ENCODE data around the gene TMEM59L.
"Not testable (repeated sequence)": the region's sequence is repeated elsewhere in the genome, so short reads cannot be mapped to it uniquely, and the experiment has no call there.

TMEM59L gene

GRCh38 chr19:18594096-18594823 is 18.4 kb upstream of the TMEM59L start:
- no peak for DNase-seq (ENCODE audit: low spot score)

DNA sequence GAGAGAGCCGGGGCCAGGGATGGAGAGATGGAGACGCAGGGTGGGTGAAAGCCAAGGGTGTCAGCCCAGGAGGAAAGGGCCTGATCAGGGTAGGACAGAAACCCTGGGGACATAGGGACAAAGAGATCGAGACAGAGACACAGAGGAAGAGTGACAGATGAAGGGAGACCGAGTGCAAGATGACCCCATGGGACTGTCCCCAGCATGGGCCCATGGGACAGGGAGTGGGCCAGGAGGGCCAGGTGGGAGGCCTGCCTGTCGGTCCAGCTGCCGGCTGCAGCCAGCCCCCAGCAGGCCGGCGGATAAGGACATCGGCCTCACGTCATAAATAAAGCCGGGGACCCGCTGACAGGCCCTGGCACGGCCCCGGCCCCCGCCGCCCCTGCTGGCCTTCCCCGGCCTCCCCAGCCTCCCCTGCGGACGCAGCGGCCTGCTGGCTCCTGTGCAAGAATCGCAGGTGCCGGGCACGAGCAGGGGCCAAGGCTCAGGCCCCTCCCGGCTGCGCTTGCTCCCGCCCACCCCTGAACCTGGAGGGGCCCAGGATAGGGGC is 17.8 kb upstream of the TMEM59L start:
- no peak for DNase-seq (ENCODE audit: low spot score)

DNA sequence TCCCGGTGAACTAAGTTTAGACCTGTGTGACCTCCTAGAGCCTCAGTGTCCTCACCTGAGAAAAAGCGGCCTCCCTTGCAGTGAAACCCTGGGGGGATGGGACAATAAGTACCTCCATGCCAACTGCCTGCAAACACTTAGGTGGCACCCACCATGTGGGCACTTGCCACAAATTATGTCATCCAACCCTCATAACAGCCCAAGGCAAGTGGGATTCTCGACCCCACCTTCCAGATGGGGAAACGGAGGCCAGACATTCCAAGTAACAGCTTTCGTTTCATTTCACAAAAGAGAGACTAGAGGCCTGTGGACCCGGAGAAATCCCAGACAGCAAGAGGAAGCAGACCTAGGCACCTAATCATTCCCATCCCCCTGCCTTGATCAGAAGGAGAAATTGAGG is 17.2 kb upstream of the TMEM59L start:
- no peak for DNase-seq (ENCODE audit: low spot score)

GRCh38 chr19:18596752-18597157 is 15.9 kb upstream of the TMEM59L start:
- DNase-seq (ENCODE audit: low spot score) = no peak

DNA sequence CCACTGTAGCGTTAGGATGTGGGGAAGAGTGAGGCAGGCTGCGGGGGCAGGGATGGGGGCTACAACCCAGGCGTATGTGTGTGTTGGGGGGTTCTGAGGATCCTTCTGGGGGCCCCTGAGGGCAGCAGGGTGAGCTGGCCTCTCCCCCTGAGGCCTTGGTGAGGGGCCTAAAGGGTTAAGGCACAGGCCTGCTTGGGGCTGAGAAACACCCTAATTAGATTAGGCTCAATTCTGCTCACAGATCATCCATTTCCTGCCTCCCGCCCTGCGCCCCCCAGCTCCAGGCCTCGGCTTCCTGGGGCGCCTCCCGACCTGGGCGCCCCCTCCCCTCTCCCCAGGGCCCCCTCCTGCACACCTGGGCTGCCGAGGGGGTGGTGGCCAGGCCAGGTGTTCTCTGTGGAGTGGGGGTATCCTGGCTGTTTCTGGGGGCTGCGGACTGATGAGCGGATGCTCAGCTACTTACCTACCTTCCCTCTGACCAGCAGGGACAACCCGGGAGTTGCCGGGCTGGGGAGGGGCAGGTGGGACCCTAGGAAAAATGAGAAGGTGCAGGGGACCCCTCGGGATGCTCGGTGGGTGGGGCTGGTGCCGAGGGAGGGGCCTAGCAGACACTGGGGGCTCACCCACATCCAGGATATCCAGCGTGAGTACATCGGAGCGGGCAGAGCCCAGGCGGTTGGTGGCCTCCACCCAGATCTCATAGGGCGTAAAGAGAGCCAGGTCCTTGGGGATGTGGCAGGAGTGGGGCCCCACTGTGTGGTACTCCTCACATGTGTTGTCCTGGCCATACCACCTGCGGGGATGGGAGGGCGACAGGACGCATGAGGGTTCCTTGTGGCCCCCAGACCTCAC is 14.6 kb upstream of the TMEM59L start:
- no peak for DNase-seq (ENCODE audit: low spot score)

DNA sequence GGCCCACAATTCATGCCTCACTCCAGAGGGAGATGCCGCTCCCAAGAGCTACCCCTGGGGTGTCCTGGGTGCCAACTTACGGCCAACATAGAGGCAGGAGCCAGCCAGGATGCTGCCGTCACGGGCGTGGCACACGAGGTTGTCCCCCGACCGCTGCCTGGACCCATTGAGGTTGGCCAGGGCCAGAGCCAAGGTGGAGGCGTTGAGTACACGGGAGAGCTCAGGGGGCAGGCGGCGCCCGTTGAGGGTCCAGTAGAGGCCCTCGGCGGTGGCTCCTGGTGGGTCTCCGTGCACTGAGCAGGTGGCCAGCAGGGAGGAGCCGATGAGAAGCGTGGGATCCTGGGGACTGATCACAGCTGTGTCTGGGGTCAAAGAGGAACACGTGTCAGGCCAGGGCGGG is 13.2 kb upstream of the TMEM59L start:
- DNase-seq (ENCODE audit: low spot score) = no peak

- DNase-seq (ENCODE audit: low spot score) = not testable (repeated sequence)
Measured at GRCh38 chr19:18600692-18601397, 11.8 kb upstream of the TMEM59L start.

- DNase-seq (ENCODE audit: low spot score) = no peak
Measured at GRCh38 chr19:18601875-18602274, 10.8 kb upstream of the TMEM59L start.

GRCh38 chr19:18603255-18603957 is 9.3 kb upstream of the TMEM59L start:
- DNase-seq (ENCODE audit: low spot score) = no peak

DNA sequence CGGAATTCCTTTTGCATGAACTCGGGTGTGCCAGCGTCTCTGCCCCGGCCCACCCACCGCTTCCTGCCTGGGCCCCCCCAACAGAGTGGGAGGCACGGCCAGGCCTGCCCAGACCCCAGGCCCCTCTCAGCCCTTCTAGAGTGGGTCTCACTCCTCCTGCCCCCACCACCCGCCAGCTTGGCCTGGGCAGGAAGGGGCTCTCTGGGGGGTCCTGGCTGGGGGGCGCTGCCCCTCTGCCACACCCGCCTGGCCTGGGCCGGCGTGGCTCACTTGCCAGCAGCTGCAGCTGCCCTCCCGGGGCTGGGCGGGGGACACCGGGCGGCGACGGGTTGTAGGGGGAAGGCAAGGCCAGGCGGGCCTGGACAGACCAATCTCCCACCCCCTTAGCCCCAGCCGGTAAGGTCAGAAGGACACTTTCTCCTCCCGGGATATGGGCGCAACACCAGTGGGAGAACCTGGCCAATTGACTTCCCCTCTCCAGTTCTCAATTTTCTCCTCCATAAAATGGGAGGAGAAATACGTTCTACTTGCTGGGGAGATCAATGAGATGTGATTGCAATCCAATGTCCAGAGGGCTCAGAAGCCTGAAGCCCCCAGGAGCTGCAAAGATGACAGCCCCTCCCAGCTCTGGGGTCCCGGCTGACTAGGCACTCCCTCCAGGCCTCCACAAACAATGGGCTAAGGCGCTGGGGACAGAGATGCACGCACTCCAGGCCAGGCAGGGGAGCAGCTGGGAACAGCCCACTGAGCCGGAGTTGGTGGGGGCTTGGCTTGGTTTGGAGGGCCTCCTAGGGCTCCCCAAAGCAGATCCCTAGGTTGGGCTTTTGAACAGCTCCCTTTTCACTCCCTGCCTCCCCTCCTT is 8.5 kb upstream of the TMEM59L start:
- no peak for DNase-seq (ENCODE audit: low spot score)

- DNase-seq (ENCODE audit: low spot score) = no peak
Measured at GRCh38 chr19:18604820-18605159, 7.9 kb upstream of the TMEM59L start.

GRCh38 chr19:18605196-18605545 is 7.5 kb upstream of the TMEM59L start:
- no peak for DNase-seq (ENCODE audit: low spot score)

GRCh38 chr19:18605546-18606280 is 7.0 kb upstream of the TMEM59L start:
- no peak for DNase-seq (ENCODE audit: low spot score)

GRCh38 chr19:18606281-18607225 is 6.1 kb upstream of the TMEM59L start, which contains the start of gene CRLF1:
Gene CRLF1 (minus strand): TSS chr19:18606799. CDS start chr19:18606656, 143 bp downstream.
- DNase-seq (ENCODE audit: low spot score) = no peak

GRCh38 chr19:18607226-18608101 is 5.2 kb upstream of the TMEM59L start:
- DNase-seq (ENCODE audit: low spot score) = no peak

DNA sequence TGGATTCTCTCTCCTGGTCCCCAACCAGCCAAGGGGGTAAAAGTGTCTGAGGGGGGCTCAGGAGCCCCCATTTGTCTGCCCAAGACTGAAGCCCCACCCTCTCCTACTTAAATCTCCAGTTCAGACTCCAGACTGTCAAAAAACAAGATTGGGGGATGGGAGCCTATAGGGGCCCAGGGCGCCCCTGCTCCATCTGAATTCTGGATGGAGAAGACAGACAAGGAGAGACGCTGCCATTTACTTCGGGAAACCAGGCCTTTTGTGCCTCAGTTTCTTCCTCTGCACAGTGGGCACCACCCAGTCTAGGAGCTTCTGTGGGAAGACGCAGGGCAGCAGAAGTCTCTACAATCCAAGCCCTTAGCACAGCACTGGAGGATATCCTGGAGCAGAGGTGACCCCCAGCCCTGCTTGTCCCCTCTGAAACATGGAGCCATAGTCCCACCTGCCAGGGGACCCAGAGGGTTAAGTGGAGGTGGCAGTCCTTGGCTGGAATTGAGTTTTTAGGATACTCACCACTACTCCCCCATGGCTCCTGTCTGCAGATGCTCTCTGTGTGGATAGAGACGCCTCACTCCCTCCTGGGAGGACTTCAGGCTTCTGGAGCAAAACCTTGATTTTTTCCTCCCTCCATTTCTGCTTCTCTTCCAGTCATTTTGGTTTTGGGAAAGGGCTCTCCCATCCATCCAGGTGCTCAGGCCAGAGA is 4.4 kb upstream of the TMEM59L start:
- DNase-seq (ENCODE audit: low spot score) = no peak

All from kidney capillary endothelial cell (primary cell).